Measurements from ENCODE around the gene POC5. TPM values are rescaled to one million over a fixed set of nuclear protein-coding genes. Genes with fewer than 3 reads are reported as not detected.

Gene POC5
- 9.5 TPM for total RNA-seq (ENCODE audit: unreplicated experiment)
- long read RNA-seq, partial matches to known transcripts = 1 of 4 reads
- long read RNA-seq, other reads (novel, unspliced or antisense) = 0 of 4 reads

GRCh38 chr5:75717082-75717922 lies at the start of gene POC5:
POC5 (minus strand) TSS chr5:75717437; CDS start chr5:75712937, 4,500 bp downstream.
- no peaks in the 10 kb centered on the region for H3K9me3 Mint-ChIP-seq (ENCODE audit: unreplicated experiment)
- H3K27ac Mint-ChIP-seq (ENCODE audit: unreplicated experiment) = peak within 1 kb of the TSS; percentile 96
- peaks cover 11% of the 10 kb centered on the region for H3K4me1 Mint-ChIP-seq (ENCODE audit: unreplicated experiment)
- DNase-seq (ENCODE audit: low spot score) = peak; percentile 98
- H3K27me3 Mint-ChIP-seq (ENCODE audit: unreplicated experiment) = peaks cover 2% of the 10 kb centered on the region
- peaks cover 4% of the 10 kb centered on the region for H3K36me3 Mint-ChIP-seq (ENCODE audit: low read depth, unreplicated experiment)
- H3K4me3 Mint-ChIP-seq (ENCODE audit: unreplicated experiment) = peak within 1 kb of the TSS; percentile 98
- no peak for TF ChIP-seq CTCF (IDR thresholded peaks at IDR 0.05; ENCODE audit: unreplicated experiment)

GRCh38 chr5:75758116-75758515 lies 40.9 kb upstream of the POC5 start:
- no peaks in the 10 kb centered on the region for H3K36me3 Mint-ChIP-seq (ENCODE audit: low read depth, unreplicated experiment)
- no peaks in the 10 kb centered on the region for H3K9me3 Mint-ChIP-seq (ENCODE audit: unreplicated experiment)
- TF ChIP-seq CTCF (IDR thresholded peaks at IDR 0.05; ENCODE audit: unreplicated experiment) = no peak

GRCh38 chr5:75756981-75757380 lies 39.7 kb upstream of the POC5 start:
- Mint-ChIP-seq H3K27me3 (ENCODE audit: unreplicated experiment) (no peaks in the 10 kb centered on the region), H3K4me1 (ENCODE audit: unreplicated experiment) (no peaks in the 10 kb centered on the region), H3K9me3 (ENCODE audit: unreplicated experiment) (no peaks in the 10 kb centered on the region), H3K4me3 (ENCODE audit: unreplicated experiment) (no peak overlapping the region), H3K36me3 (ENCODE audit: low read depth, unreplicated experiment) (no peaks in the 10 kb centered on the region), H3K27ac (ENCODE audit: unreplicated experiment) (no peak overlapping the region)
- TF ChIP-seq CTCF (IDR thresholded peaks at IDR 0.05; ENCODE audit: unreplicated experiment) = no peak
- no peak for DNase-seq (ENCODE audit: low spot score)

More at GRCh38 chr5:75758116-75758515, 40.9 kb upstream of the POC5 start:
- Mint-ChIP-seq H3K4me1 (ENCODE audit: unreplicated experiment) (no peaks in the 10 kb centered on the region), H3K4me3 (ENCODE audit: unreplicated experiment) (no peak overlapping the region), H3K27me3 (ENCODE audit: unreplicated experiment) (no peaks in the 10 kb centered on the region), H3K27ac (ENCODE audit: unreplicated experiment) (no peak overlapping the region)
- DNase-seq (ENCODE audit: low spot score) = no peak

GRCh38 chr5:75756211-75756610 lies 39.0 kb upstream of the POC5 start:
- Mint-ChIP-seq H3K4me3 (ENCODE audit: unreplicated experiment) (no peak overlapping the region), H3K27ac (ENCODE audit: unreplicated experiment) (no peak overlapping the region), H3K36me3 (ENCODE audit: low read depth, unreplicated experiment) (no peaks in the 10 kb centered on the region), H3K4me1 (ENCODE audit: unreplicated experiment) (no peaks in the 10 kb centered on the region), H3K27me3 (ENCODE audit: unreplicated experiment) (no peaks in the 10 kb centered on the region), H3K9me3 (ENCODE audit: unreplicated experiment) (no peaks in the 10 kb centered on the region)
- no peak for DNase-seq (ENCODE audit: low spot score)
- no peak for TF ChIP-seq CTCF (IDR thresholded peaks at IDR 0.05; ENCODE audit: unreplicated experiment)

GRCh38 chr5:75753182-75753581 lies 35.9 kb upstream of the POC5 start:
- no peaks in the 10 kb centered on the region for H3K9me3 Mint-ChIP-seq (ENCODE audit: unreplicated experiment)
- TF ChIP-seq CTCF (IDR thresholded peaks at IDR 0.05; ENCODE audit: unreplicated experiment) = no peak
- peaks cover 2% of the 10 kb centered on the region for H3K27me3 Mint-ChIP-seq (ENCODE audit: unreplicated experiment)
- peaks cover 6% of the 10 kb centered on the region for H3K4me1 Mint-ChIP-seq (ENCODE audit: unreplicated experiment)
- no peak overlapping the region for H3K4me3 Mint-ChIP-seq (ENCODE audit: unreplicated experiment)
- DNase-seq (ENCODE audit: low spot score) = no peak
- H3K36me3 Mint-ChIP-seq (ENCODE audit: low read depth, unreplicated experiment) = no peaks in the 10 kb centered on the region
- H3K27ac Mint-ChIP-seq (ENCODE audit: unreplicated experiment) = no peak overlapping the region
